MM.1S (cell line): ENCODE data around the gene WDFY1.

ENCODE experiments used
- DNase-seq: peaks from one replicate; pipeline ENCODE4 v3.0.0-alpha.2; 2015
- H2AFZ ChIP-seq: fragments of 300-600 bp; sonication (generic); 2 replicates; pipeline ENCODE4 v1.6.0; 2016; ENCODE audit warnings: antibody characterized with exemption, low read length
- H3F3A ChIP-seq: fragments of 300-600 bp; sonication (generic); 2 replicates; pipeline ENCODE4 v1.6.1; 2016; ENCODE audit warnings: mild to moderate bottlenecking, antibody characterized with exemption, low read length, moderate library complexity, mixed read lengths; ENCODE audit not compliant: insufficient read depth
- H3K27ac ChIP-seq: fragments of 300-600 bp; sonication (generic); 2 replicates; pipeline ENCODE4 v1.5.1; 2016; ENCODE audit warnings: mild to moderate bottlenecking, low read length
- H3K27me3 ChIP-seq: fragments of 300-600 bp; sonication (generic); replicated peaks from 2 replicates; pipeline ENCODE4 v1.6.0; 2016; ENCODE audit warnings: low read length; ENCODE audit not compliant: insufficient read depth
- H3K36me3 ChIP-seq: fragments of 300-600 bp; sonication (generic); replicated peaks from 2 replicates; pipeline ENCODE4 v1.6.1; 2016; ENCODE audit warnings: mild to moderate bottlenecking, low read length, mixed read lengths; ENCODE audit not compliant: insufficient read depth
- H3K4me1 ChIP-seq: fragments of 300-600 bp; sonication (generic); 2 replicates; pipeline ENCODE4 v1.6.1; 2016; ENCODE audit warnings: low read length, mixed read lengths
- H3K4me2 ChIP-seq: fragments of 300-600 bp; sonication (generic); 2 replicates; pipeline ENCODE4 v1.6.0; 2016; ENCODE audit warnings: low read depth, low read length
- H3K4me3 ChIP-seq: fragments of 300-600 bp; sonication (generic); 2 replicates; pipeline ENCODE4 v1.5.1; 2016; ENCODE audit warnings: low read length, mixed read lengths
- H3K79me2 ChIP-seq: fragments of 300-600 bp; sonication (generic); 2 replicates; pipeline ENCODE4 v1.6.1; 2016; ENCODE audit warnings: mixed run types, low read length, mixed read lengths
- H3K9ac ChIP-seq: fragments of 300-600 bp; sonication (generic); 2 replicates; pipeline ENCODE4 v1.6.1; 2016; ENCODE audit warnings: low read length, mixed read lengths
- H3K9me2 ChIP-seq: fragments of 300-600 bp; sonication (generic); replicated peaks from 2 replicates; pipeline ENCODE4 v1.6.1; 2016; ENCODE audit warnings: mild to moderate bottlenecking, low read length, mixed read lengths; ENCODE audit not compliant: insufficient read depth
- H3K9me3 ChIP-seq: fragments of 300-600 bp; sonication (generic); replicated peaks from 2 replicates; pipeline ENCODE4 v1.6.1; 2016; ENCODE audit warnings: mild to moderate bottlenecking, low read length, mixed read lengths; ENCODE audit not compliant: insufficient read depth
- H4K20me1 ChIP-seq: fragments of 300-600 bp; sonication (generic); 2 replicates; pipeline ENCODE4 v1.6.1; 2016; ENCODE audit warnings: mild to moderate bottlenecking, low read length, moderate library complexity, mixed read lengths; ENCODE audit not compliant: insufficient read depth
- EZH2 ChIP-seq: fragments of 300-600 bp; sonication (generic); optimal IDR thresholded peaks from 2 replicates; pipeline ENCODE3; 2017; ENCODE audit warnings: low read depth, mild to moderate bottlenecking, antibody characterized with exemption, low read length, mixed read lengths
- EZH2phosphoT487 ChIP-seq: fragments of 300-600 bp; sonication (generic); IDR thresholded peaks from 2 replicates; pipeline ENCODE4 v1.6.1; 2018; ENCODE audit warnings: antibody characterized with exemption, low read length
- TF ChIP-seq, protein P1 (sequence below): fragments of 300-600 bp; sonication (generic); IDR thresholded peaks from 2 replicates; pipeline ENCODE4 v1.5.1; 2016; ENCODE audit warnings: antibody characterized with exemption, low read length, mixed read lengths

The WDFY1 gene

DNA sequence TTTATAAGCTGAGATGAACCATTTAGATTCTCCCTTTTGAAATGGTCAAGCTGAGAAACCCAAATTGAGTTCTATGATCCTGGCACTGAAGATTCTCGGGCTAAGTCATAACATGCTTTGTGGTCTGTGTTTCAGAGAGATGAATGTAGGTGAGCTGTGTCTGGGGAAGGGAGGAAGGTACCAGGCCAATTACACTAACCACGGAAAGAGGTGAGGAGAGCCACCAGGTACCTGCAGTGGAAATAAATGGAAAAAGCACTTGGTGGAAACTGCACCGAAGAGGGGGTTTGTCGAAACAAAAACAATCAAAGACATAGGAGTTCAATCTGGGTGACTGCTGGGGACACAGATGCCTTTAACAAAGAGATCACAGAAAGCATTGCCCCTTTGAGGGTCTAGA is 11.2 kb upstream of the WDFY1 start:
- H4K20me1 ChIP-seq, result no peaks in the 10 kb centered on the region
- H2AFZ ChIP-seq, result no peak overlapping the region
- no peak for DNase-seq
- H3K4me2 ChIP-seq, result peak overlapping the region; percentile 49
- H3K9me2 ChIP-seq, result no peaks in the 10 kb centered on the region
- H3K4me3 ChIP-seq, result no peak overlapping the region
- H3K4me1 ChIP-seq, result peaks cover 44% of the 10 kb centered on the region
- TF ChIP-seq EZH2phosphoT487 (no peak), EZH2 (no peak)
- TF ChIP-seq, protein P1, sequence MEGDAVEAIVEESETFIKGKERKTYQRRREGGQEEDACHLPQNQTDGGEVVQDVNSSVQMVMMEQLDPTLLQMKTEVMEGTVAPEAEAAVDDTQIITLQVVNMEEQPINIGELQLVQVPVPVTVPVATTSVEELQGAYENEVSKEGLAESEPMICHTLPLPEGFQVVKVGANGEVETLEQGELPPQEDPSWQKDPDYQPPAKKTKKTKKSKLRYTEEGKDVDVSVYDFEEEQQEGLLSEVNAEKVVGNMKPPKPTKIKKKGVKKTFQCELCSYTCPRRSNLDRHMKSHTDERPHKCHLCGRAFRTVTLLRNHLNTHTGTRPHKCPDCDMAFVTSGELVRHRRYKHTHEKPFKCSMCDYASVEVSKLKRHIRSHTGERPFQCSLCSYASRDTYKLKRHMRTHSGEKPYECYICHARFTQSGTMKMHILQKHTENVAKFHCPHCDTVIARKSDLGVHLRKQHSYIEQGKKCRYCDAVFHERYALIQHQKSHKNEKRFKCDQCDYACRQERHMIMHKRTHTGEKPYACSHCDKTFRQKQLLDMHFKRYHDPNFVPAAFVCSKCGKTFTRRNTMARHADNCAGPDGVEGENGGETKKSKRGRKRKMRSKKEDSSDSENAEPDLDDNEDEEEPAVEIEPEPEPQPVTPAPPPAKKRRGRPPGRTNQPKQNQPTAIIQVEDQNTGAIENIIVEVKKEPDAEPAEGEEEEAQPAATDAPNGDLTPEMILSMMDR, result no peak
- H3K36me3 ChIP-seq, result peaks cover 3% of the 10 kb centered on the region; the same call in 1 of the 2 replicates
- H3K27me3 ChIP-seq, result no peaks in the 10 kb centered on the region
- peaks cover 18% of the 10 kb centered on the region for H3F3A ChIP-seq
- H3K79me2 ChIP-seq, result peaks cover 41% of the 10 kb centered on the region
- no peak overlapping the region for H3K27ac ChIP-seq
- no peaks in the 10 kb centered on the region for H3K9me3 ChIP-seq
- H3K9ac ChIP-seq, result no peak overlapping the region

DNA sequence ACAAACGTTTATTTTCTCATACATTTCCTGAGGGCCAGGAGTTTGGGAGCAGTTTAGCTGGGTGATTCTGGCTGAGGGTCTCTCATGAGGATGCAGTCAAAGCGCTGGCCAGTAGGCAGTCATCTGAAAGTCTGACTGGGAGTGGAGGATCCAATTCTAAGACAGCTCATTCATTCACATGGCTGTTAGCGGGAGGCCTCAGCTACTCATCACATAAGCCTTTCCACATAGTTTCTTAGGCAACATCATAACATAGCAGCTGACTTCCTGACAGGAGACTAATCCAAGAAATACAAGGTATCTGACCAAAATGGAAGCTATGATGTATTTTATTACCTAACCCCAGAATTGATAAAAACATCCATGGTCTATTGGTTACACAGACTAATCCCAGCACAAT is 9.3 kb upstream of the WDFY1 start:
- Histone ChIP-seq H3F3A (peaks cover 18% of the 10 kb centered on the region), H2AFZ (no peak overlapping the region)

DNA sequence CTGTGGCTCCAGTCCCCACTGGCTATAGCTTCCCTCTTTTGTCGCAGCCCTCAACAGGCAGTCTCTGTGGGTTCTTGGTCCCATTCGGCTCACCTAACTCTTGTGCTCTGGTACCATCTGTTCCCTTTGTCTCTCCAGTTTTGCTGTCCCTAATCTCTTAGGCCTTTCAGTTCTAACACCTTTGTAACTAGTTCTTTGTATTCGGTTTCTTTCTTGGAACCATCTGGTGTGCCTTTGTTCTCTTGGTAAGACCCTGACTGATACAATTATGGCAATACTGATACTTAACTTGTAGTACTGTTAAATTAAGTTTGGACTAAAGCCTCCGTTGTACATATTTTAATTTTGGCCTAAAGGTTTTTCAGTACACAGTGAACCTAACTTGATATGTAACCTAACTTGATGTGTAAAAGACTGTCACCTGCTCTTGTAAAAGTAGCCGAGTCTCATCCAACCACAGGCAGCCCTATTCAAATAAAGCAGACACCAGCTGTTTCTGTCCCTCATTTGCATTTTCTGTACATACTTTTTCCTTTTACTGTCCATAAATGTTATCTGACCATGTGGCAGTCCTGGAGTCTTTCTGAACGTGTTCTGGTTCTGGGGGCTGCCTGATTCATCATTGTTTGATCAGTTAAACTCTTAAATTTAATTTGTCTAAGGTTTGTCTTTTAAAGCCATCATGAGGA is 7.3 kb upstream of the WDFY1 start:
- H3K9ac ChIP-seq, result peak overlapping the region; percentile 36; the same call in 1 of the 2 replicates
- peak overlapping the region; percentile 25 for H3K4me3 ChIP-seq
- no peaks in the 10 kb centered on the region for H3K36me3 ChIP-seq
- H3K27me3 ChIP-seq, result no peaks in the 10 kb centered on the region
- no peaks in the 10 kb centered on the region for H3K9me2 ChIP-seq
- H3K27ac ChIP-seq, result peak overlapping the region; percentile 71
- H2AFZ ChIP-seq, result peak overlapping the region; percentile 94
- DNase-seq, result peak; percentile 79
- TF ChIP-seq, protein P1, result no peak
- no peak for TF ChIP-seq EZH2
- no peak for TF ChIP-seq EZH2phosphoT487
- H3F3A ChIP-seq, result peaks cover 18% of the 10 kb centered on the region
- no peaks in the 10 kb centered on the region for H4K20me1 ChIP-seq
- H3K79me2 ChIP-seq, result peaks cover 2% of the 10 kb centered on the region
- peaks cover 20% of the 10 kb centered on the region for H3K4me1 ChIP-seq
- H3K4me2 ChIP-seq, result peak overlapping the region; percentile 73
- H3K9me3 ChIP-seq, result no peaks in the 10 kb centered on the region

More for the DNA sequence above, 9.3 kb upstream of the WDFY1 start:
- Histone ChIP-seq H3K36me3 (peaks cover under 1% of the 10 kb centered on the region; the same call in 1 of the 2 replicates), H3K27ac (no peak overlapping the region), H3K4me1 (peaks cover 32% of the 10 kb centered on the region), H3K4me2 (no peak overlapping the region), H3K79me2 (peaks cover 22% of the 10 kb centered on the region), H4K20me1 (no peaks in the 10 kb centered on the region), H3K4me3 (no peak overlapping the region), H3K9me2 (no peaks in the 10 kb centered on the region), H3K9ac (no peak overlapping the region), H3K9me3 (no peaks in the 10 kb centered on the region), H3K27me3 (no peaks in the 10 kb centered on the region)
- DNase-seq, result no peak
- TF ChIP-seq EZH2 (no peak), EZH2phosphoT487 (no peak)
- TF ChIP-seq, protein P1, result no peak
